Measurements from ENCODE around the gene ZBTB7C.
A peak's percentile ranks its signal among the peaks of the same experiment; 100 is the strongest.

Gene ZBTB7C

DNA sequence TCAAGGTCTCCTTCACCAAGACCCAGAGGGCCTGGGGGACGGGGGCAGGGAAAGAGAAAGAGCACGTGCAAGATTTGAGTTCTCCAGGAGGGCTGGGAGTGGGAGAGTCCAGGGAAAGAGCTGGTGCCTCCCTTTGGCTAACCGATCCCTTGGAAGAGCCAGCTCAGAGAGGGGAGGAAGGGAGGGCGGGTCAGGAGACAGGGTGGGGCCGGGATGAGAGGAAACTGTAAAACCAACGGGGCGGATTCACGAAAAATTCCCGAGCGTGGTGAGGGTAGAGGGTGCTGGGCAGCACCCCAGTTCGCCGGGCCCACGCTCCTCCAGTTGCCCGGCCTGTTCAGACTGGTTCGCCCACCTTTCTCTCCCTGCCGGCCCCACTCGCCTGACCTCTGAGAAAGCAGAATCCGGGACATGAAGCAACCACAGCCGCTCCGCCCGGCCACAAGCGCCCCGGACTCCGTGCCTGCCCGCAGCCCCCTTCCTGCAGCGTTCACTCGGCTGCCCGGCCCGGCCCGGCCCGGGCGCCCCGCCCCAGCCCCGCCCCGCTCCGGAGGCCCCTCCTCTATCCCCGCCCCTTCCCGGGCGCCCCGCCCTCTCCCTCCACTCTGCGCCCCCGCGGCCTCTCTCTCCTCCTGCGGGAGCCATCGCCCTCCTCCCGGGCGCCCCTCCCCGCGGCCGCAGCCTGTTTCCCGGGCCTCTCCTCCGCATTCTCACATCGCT is 247.8 kb downstream of the ZBTB7C start (continued):
- TF ChIP-seq, protein P1, sequence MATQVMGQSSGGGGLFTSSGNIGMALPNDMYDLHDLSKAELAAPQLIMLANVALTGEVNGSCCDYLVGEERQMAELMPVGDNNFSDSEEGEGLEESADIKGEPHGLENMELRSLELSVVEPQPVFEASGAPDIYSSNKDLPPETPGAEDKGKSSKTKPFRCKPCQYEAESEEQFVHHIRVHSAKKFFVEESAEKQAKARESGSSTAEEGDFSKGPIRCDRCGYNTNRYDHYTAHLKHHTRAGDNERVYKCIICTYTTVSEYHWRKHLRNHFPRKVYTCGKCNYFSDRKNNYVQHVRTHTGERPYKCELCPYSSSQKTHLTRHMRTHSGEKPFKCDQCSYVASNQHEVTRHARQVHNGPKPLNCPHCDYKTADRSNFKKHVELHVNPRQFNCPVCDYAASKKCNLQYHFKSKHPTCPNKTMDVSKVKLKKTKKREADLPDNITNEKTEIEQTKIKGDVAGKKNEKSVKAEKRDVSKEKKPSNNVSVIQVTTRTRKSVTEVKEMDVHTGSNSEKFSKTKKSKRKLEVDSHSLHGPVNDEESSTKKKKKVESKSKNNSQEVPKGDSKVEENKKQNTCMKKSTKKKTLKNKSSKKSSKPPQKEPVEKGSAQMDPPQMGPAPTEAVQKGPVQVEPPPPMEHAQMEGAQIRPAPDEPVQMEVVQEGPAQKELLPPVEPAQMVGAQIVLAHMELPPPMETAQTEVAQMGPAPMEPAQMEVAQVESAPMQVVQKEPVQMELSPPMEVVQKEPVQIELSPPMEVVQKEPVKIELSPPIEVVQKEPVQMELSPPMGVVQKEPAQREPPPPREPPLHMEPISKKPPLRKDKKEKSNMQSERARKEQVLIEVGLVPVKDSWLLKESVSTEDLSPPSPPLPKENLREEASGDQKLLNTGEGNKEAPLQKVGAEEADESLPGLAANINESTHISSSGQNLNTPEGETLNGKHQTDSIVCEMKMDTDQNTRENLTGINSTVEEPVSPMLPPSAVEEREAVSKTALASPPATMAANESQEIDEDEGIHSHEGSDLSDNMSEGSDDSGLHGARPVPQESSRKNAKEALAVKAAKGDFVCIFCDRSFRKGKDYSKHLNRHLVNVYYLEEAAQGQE (tag by site-specific recombination; IDR thresholded peaks at IDR 0.05) = no peak
- TF ChIP-seq ZNF335 (tag by site-specific recombination; conservative IDR thresholded peaks at IDR 0.05) (peak; percentile 44; the same call in 1 of the 2 replicates), ZNF548 (tag by site-specific recombination; IDR thresholded peaks at IDR 0.05) (no peak), GLI2 (tag by site-specific recombination; IDR thresholded peaks at IDR 0.05; ENCODE audit: borderline replicate concordance, low read depth) (no peak), SP7 (tag by site-specific recombination; IDR thresholded peaks at IDR 0.05) (0 out of 2 replicates have a peak, but pooled peaks have one; percentile 10), ZFP41 (tag by site-specific recombination; IDR thresholded peaks at IDR 0.05; ENCODE audit: borderline replicate concordance) (no peak), ZNF555 (tag by site-specific recombination; conservative IDR thresholded peaks at IDR 0.05) (no peak), ZNF501 (tag by site-specific recombination; IDR thresholded peaks at IDR 0.05) (no peak), ZNF792 (tag by site-specific recombination; IDR thresholded peaks at IDR 0.05) (no peak), ZNF23 (tag by site-specific recombination; IDR thresholded peaks at IDR 0.05; ENCODE audit: borderline replicate concordance) (no peak), ZNF184 (tag by site-specific recombination; IDR thresholded peaks at IDR 0.05) (no peak), OVOL3 (tag by site-specific recombination; IDR thresholded peaks at IDR 0.05) (0 out of 2 replicates have a peak, but pooled peaks have one; percentile 24), ZFP37 (tag by site-specific recombination; IDR thresholded peaks at IDR 0.05) (no peak), KLF8 (tag by site-specific recombination; IDR thresholded peaks at IDR 0.05) (0 out of 2 replicates have a peak, but pooled peaks have one; percentile 35), KLF1 (tag by site-specific recombination; IDR thresholded peaks at IDR 0.05) (peak; percentile 83), HOXA7 (CRISPR knock-in tag; IDR thresholded peaks at IDR 0.05; ENCODE audit: borderline replicate concordance) (no peak), SP3 (tag by site-specific recombination; IDR thresholded peaks at IDR 0.05) (peak; percentile 81), ZXDB (tag by site-specific recombination; IDR thresholded peaks at IDR 0.05) (0 out of 2 replicates have a peak, but pooled peaks have one; percentile 11)
- TF ChIP-seq, protein P2, sequence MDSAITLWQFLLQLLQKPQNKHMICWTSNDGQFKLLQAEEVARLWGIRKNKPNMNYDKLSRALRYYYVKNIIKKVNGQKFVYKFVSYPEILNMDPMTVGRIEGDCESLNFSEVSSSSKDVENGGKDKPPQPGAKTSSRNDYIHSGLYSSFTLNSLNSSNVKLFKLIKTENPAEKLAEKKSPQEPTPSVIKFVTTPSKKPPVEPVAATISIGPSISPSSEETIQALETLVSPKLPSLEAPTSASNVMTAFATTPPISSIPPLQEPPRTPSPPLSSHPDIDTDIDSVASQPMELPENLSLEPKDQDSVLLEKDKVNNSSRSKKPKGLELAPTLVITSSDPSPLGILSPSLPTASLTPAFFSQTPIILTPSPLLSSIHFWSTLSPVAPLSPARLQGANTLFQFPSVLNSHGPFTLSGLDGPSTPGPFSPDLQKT (IDR thresholded peaks at IDR 0.05; ENCODE audit: borderline replicate concordance, low read depth, low read length) = no peak

DNA sequence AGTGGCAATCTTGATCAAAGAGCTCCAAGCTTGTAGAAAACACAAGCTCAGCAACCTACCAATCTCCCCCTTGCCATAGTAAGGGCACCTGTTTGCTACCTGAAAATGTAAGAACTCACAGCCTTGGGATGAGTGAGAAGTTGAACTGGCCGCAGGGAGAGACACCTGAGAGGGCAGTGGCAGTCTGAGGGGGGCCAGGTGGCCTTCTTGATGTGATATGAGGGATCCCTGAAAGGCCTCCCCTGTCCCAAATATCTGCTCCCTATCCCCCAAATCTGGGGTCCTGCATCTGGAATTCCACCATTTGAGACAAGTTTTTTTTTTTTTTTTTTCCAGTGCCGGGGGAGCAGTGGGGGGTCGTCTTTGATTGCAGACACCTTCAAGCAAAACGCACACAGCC is 248.6 kb downstream of the ZBTB7C start:
- CTCF ChIA-PET = interaction anchor here (0.6 to 1.4 kb wide), 2 partner anchors 286 to 1793 kb away, joined by 3 to 4 read pairs; no protein-coding TSS in a partner anchor
- Histone ChIP-seq H3K27ac (ENCODE audit: extremely low read depth, low read depth, low read length) (no peak overlapping the region), H3K36me3 (ENCODE audit: control insufficient read depth in 2 of 2, insufficient read depth in 1 of 2, low read length in 2 of 2) (no peaks in the 10 kb centered on the region), H3K9me3 (ENCODE audit: control insufficient read depth, insufficient read depth, low read depth, low read length) (no peaks in the 10 kb centered on the region), H3K4me1 (ENCODE audit: control insufficient read depth, insufficient read depth, low read length) (peaks cover 9% of the 10 kb centered on the region; the same call in 1 of the 2 replicates), H3K4me3 (ENCODE audit: low read depth, low read length) (no peak overlapping the region)
- POLR2A ChIA-PET = interaction anchor here (0.6 to 2.6 kb wide), 16 partner anchors 8 to 322 kb away, joined by 3 to 17 read pairs (median 5); no protein-coding TSS in a partner anchor
- TF ChIP-seq ZNF335 (tag by site-specific recombination; conservative IDR thresholded peaks at IDR 0.05) = no peak
- TF ChIP-seq ZNF37A (tag by site-specific recombination; IDR thresholded peaks at IDR 0.05) = no peak
- TF ChIP-seq, protein P3, sequence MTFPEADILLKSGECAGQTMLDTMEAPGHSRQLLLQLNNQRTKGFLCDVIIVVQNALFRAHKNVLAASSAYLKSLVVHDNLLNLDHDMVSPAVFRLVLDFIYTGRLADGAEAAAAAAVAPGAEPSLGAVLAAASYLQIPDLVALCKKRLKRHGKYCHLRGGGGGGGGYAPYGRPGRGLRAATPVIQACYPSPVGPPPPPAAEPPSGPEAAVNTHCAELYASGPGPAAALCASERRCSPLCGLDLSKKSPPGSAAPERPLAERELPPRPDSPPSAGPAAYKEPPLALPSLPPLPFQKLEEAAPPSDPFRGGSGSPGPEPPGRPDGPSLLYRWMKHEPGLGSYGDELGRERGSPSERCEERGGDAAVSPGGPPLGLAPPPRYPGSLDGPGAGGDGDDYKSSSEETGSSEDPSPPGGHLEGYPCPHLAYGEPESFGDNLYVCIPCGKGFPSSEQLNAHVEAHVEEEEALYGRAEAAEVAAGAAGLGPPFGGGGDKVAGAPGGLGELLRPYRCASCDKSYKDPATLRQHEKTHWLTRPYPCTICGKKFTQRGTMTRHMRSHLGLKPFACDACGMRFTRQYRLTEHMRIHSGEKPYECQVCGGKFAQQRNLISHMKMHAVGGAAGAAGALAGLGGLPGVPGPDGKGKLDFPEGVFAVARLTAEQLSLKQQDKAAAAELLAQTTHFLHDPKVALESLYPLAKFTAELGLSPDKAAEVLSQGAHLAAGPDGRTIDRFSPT (tag by site-specific recombination; IDR thresholded peaks at IDR 0.05) = no peak
- no peak for TF ChIP-seq ZNF776 (tag by site-specific recombination; IDR thresholded peaks at IDR 0.05; ENCODE audit: borderline replicate concordance)
- TF ChIP-seq MEIS1 (CRISPR knock-in tag; IDR thresholded peaks at IDR 0.05; ENCODE audit: borderline replicate concordance) = no peak
- TF ChIP-seq ZNF596 (tag by site-specific recombination; IDR thresholded peaks at IDR 0.05) = no peak
- TF ChIP-seq TCF7L2 (IDR thresholded peaks at IDR 0.05; ENCODE audit: borderline replicate concordance, low read depth, low read length) = no peak
- TF ChIP-seq ZNF423 (tag by site-specific recombination; IDR thresholded peaks at IDR 0.05) = no peak
